GM18499 (cell line): ENCODE data around the gene CLEC18A.
"Not testable (repeated sequence)": the region's sequence is repeated elsewhere in the genome, so short reads cannot be mapped to it uniquely, and the experiment has no call there.

ENCODE experiments used
- ATAC-seq: cut with Tn5 transposase; IDR thresholded peaks from one replicate; pipeline ENCODE4 v1.9.1; 2021; ENCODE audit warnings: moderate number of reproducible peaks; ENCODE audit not compliant: insufficient read depth, unreplicated experiment

CLEC18A gene

GRCh38 chr16:70012354-70012753 lies 61.2 kb downstream of the CLEC18A start:
- ATAC-seq, result not testable (repeated sequence)

GRCh38 chr16:70012951-70013350 lies 61.8 kb downstream of the CLEC18A start:
- ATAC-seq, result not testable (repeated sequence)
